ENCODE measurements around the gene MROH7.

Gene MROH7

DNA sequence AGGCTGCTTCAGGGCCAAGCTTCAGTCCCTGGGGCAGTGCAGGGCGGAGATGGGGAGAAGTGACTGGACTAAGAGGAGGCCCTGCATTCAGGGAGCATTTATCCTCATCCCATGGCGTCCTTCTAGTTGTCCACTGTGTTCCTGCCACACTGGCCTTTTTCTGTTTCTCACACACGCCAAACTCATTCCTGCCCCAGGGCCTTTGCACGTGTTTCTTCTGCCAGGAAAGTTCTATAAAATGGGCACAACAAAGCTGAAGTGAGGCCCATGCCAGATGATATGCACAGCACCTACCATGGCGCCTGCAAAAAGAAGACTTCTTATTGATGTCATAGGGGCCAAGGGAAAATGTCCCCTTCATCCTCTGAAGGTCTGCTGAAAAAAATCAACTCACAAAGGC lies 24.3 kb downstream of the MROH7 start:
- DNase-seq (ENCODE audit: low spot score): no peak
- in situ Hi-C loops (cut with MboI; ENCODE audit: low sequenced_read_pairs, unreplicated experiment): no loop called here
- TF ChIP-seq, protein P1, sequence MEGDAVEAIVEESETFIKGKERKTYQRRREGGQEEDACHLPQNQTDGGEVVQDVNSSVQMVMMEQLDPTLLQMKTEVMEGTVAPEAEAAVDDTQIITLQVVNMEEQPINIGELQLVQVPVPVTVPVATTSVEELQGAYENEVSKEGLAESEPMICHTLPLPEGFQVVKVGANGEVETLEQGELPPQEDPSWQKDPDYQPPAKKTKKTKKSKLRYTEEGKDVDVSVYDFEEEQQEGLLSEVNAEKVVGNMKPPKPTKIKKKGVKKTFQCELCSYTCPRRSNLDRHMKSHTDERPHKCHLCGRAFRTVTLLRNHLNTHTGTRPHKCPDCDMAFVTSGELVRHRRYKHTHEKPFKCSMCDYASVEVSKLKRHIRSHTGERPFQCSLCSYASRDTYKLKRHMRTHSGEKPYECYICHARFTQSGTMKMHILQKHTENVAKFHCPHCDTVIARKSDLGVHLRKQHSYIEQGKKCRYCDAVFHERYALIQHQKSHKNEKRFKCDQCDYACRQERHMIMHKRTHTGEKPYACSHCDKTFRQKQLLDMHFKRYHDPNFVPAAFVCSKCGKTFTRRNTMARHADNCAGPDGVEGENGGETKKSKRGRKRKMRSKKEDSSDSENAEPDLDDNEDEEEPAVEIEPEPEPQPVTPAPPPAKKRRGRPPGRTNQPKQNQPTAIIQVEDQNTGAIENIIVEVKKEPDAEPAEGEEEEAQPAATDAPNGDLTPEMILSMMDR (IDR thresholded peaks at IDR 0.05; ENCODE audit: borderline replicate concordance, control extremely low read depth, extremely low read depth, insufficient read depth, missing control alignments): no peak

DNA sequence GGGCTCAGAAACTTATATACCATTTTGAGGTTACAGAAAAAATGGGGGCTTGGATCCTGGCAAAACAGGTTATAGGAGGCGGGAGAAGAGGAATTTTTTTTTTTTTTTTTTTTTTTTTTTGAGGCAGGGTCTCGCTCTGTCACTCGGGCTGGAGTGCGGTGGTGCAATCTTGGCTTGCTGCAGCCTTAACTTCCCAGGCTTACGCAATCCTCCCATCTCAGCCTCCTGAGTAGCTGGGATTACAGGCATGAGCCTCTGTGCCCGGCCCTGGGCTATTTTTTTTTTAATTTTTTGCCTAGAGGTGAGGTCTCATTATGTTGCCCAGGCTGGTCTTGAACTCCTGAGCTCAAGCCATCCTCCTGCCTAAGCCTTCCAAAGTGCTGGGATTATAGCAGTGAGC lies 24.7 kb downstream of the MROH7 start:
- TF ChIP-seq, protein P1 (IDR thresholded peaks at IDR 0.05; ENCODE audit: borderline replicate concordance, control extremely low read depth, extremely low read depth, insufficient read depth, missing control alignments): no peak
- in situ Hi-C loops (cut with MboI; ENCODE audit: low sequenced_read_pairs, unreplicated experiment): no loop called here
- no peak for DNase-seq (ENCODE audit: low spot score)

DNA sequence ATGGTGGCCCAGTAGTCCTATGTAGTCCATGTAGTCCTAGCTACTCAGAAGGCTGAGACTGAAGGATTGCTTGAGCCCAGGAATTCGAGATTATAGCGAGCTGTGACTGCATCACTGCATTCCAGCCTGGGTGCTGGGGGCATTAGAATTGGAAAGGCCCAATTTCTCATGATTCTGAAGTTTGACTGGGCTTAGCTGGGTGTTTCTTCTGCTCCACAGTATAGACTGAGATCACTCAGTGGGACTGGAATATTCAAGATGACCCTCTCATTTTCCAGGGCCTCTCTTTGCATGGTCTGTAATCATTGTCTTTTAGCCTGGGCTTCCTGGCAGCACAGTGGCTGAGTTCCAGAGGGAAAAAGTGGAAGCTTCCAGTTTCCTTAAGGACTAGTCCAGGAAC lies 26.2 kb downstream of the MROH7 start:
- in situ Hi-C loops (cut with MboI; ENCODE audit: low sequenced_read_pairs, unreplicated experiment): no loop called here
- TF ChIP-seq, protein P1 (IDR thresholded peaks at IDR 0.05; ENCODE audit: borderline replicate concordance, control extremely low read depth, extremely low read depth, insufficient read depth, missing control alignments): no peak
- no peak for DNase-seq (ENCODE audit: low spot score)

DNA sequence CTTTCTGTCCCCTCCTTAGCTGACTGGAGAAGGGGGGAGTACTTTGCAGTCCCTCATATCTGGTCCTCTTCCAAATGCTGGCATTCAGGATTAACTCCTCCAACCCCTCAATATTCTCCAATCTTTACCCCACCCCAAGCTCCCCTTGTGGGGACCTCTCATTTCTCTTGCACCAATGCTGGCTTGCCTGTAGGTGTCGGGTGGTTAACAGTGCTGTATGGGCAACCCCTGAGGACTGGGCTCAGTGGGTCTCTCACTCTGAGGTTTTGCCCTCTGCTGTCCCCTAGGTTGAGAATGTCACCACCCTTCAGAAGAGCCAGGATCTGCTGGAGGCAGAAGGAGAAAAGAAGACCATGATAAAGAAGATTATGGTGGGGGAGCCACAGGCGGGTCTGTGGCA lies 27.0 kb downstream of the MROH7 start:
- in situ Hi-C loops (cut with MboI; ENCODE audit: low sequenced_read_pairs, unreplicated experiment): no loop called here
- TF ChIP-seq, protein P1 (IDR thresholded peaks at IDR 0.05; ENCODE audit: borderline replicate concordance, control extremely low read depth, extremely low read depth, insufficient read depth, missing control alignments): no peak

DNA sequence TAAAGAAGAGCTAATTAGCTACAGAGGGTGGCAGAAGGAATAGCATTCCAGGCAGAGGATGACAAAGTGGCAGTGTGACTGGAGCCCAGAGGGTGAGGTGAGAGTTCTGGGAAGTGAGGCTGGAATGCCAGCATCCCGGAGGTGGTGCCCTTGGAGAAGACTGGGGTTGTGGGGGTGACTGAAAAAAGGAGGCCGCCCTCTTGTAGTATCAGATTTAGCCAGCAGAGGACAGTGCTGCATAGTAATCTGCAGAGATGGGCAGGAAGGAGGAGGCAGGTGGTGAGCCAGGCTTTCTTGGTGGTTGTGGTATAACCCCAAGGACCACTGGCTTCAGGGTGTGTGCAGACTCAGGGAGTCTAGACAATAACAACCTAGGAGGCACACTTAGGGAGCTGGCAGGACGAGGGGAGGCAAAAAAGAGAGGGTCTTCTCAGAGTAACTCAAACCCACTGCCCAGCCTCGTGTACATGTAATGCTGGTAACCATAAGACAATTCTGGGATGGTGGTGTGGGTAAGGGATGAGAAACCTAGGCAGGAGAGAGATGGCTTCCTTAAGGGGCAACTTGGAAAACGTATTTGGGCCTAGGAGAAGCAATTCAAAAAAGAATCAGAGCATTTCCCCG lies 30.5 kb downstream of the MROH7 start:
- peak; percentile 80 for DNase-seq (ENCODE audit: low spot score)
- TF ChIP-seq, protein P1 (IDR thresholded peaks at IDR 0.05; ENCODE audit: borderline replicate concordance, control extremely low read depth, extremely low read depth, insufficient read depth, missing control alignments): peak; percentile 69
- in situ Hi-C loops (cut with MboI; ENCODE audit: low sequenced_read_pairs, unreplicated experiment): loop anchor here (10.0 kb wide), 1 partner anchor 123 kb away; no protein-coding TSS in a partner anchor

More for the DNA sequence above, 27.0 kb downstream of the MROH7 start:
- DNase-seq (ENCODE audit: low spot score): no peak

DNA sequence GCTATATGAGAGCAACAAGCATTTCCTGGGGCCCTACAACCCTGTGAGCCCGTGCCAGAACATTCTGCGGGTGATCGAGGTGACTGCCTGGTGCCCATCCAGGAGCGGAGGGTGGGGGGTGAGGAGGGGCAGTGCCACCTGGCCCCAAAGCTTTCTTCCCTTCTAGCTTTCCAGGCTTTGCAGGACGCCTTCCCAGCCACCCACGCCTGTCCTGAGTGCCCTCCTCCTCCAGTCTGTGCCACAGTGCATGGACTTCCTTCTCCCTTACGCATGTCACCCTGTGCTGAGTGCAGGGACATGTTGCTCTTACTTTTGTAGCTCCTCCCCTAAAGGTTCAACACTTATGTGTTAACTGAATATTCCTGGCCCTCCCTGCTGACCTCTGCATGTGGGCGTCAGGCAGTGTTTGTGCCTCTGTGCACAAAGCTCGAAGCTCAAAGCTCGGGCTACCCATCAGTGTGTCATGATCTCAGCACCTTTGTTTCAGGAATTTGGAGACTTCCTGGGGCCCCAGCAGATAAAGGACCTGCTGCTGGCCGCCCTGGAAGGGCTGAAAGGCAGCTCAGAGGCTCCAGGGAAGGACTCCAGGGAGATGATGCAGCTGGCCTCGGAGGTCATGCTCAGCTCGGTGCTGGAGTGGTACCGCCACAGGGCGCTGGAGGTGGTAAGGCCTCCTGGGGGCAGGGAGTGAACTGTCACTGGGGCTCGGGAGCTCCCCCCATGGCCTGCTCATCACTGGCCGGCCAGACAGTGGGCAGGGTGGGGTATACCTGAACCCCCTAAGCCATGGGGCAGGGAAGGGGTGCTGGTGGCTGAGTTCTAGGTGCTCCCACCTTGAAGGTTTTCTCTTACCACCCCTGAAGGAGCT lies 37.4 kb downstream of the MROH7 start:
- in situ Hi-C loops (cut with MboI; ENCODE audit: low sequenced_read_pairs, unreplicated experiment): loop anchor here (10.0 kb wide), 1 partner anchor 116 kb away; no protein-coding TSS in a partner anchor
- TF ChIP-seq, protein P1 (IDR thresholded peaks at IDR 0.05; ENCODE audit: borderline replicate concordance, control extremely low read depth, extremely low read depth, insufficient read depth, missing control alignments): no peak
- DNase-seq (ENCODE audit: low spot score): no peak
